HG03025 (cell line): ENCODE measurements around the gene SVIP.

Experiments
- ATAC-seq: cut with Tn5 transposase; IDR thresholded peaks from one replicate; pipeline ENCODE4 v1.9.1; 2021; ENCODE audit warnings: mild to moderate bottlenecking, moderate library complexity; ENCODE audit not compliant: unreplicated experiment, low FRiP score

The SVIP gene

DNA sequence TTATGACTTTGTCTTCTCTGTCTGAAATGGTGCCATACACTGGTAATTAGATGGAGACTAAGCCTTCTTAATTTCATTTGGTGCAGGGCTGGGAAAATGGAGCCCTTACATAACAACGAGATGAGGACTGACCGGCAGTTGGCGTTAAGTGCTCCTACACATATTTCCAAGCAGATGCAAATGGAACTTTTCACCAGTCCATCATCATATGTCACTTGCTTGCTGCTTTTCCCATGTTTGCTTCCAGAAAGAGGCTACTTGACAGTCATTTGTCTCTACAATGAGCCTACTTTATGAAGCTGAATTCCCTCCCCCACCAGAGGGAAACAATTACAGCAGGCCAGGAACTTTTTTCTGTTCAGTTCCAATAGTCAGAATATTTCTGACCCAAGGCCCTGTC, 32.6 kb downstream of the SVIP start:
- no peak for ATAC-seq

DNA sequence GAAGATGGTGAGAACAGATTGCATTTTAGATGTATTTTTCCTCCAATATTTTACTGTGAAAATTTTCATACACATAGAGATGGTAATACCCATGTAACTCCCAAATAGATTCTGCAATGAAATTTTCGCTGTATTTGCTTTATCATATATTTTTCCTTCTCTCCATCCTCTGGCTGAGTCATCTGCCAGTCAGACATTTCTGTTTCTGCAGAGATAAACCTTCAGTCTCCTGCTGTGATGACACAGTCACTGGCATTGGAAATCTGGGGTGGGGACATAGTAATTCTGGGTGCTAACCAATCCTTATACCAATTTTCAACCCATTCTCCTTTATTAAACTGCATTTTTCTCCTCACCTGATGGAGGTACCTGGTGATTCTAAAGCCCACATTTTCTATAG, 33.7 kb downstream of the SVIP start:
- ATAC-seq, result no peak

DNA sequence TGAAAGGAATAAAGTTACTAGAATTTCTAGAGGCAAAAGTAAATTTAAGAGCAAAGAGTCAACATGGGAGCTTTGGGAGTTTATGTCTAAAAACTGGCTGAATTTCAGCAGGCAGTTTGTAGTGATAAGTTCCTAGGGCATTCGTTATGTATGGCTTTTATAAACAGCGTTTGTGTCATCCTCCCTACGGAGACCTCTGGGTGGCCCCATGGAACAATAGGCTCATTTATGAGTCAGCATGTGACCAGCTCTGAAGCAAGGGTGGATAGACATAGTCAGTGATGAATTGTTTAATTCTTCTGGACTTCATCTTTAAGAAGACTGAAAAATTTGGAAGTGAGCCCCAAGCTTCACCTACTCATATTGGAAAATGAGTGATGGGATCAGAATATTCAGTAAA, 37.1 kb downstream of the SVIP start:
- no peak for ATAC-seq

DNA sequence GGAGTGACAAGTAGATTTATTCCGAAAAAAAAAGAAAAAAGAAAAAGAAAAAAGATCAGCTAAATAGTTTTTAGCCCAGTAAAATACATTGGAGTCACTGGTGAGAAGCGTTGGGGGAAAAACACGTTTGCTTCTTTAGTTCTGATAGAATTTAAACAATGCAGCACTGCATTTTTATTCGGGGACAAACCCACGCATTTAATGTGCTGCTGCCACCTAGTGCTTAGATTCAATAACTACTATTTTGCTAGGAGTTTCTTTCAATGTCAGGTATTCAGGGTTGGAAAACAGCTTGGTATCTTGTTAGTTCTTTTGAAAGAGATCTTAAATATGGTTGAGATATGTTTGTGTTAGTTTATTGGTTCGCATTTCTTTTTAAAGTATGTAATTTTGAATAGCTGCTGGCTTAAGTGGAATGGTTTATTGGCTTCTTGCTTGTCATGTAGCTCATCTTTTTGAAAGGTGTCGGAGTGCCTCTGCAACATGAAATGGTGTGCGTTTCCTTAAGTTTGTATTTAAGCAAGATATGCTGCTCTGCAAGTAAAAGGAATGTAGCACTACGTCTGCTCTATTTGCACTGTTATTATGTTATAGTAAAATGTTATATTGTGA, 41.9 kb downstream of the SVIP start:
- no peak for ATAC-seq

DNA sequence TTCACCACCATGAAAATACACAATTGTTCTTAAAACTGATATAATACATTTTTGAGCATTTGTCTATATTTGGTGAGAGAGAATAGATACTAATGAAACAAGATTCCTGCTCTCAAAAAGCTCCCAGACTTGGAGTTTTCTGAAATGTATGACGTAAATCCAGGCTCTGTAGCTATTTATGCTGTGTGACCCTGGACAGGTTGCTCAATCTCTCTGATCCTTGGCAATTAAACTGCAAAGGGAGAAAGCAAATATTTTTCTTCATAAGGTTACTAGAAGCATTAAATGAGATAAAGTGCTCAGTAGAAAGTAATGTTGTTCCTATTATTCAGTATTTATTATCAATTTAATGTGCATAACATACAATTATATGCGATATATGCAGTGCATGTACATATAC, 42.5 kb downstream of the SVIP start:
- ATAC-seq, result no peak

DNA sequence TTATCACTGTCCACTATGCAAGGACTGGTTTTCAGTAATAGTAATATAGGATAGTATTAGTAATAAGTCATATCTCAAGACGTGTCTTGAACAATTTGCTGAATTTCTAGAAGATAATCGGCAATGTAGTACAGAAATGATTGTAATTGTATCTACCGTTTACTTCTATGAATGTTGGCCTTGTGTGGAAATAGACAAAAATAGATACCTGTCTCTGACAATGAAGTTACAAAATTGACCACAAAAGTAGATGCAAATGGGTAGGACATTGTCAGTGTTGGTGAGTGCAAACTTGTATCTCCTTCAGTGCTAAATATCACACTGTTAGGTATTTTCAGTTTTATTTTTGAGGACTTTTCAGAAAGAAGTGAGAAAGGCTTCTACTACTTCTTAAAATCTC, 43.1 kb downstream of the SVIP start:
- peak; percentile 98 for ATAC-seq

DNA sequence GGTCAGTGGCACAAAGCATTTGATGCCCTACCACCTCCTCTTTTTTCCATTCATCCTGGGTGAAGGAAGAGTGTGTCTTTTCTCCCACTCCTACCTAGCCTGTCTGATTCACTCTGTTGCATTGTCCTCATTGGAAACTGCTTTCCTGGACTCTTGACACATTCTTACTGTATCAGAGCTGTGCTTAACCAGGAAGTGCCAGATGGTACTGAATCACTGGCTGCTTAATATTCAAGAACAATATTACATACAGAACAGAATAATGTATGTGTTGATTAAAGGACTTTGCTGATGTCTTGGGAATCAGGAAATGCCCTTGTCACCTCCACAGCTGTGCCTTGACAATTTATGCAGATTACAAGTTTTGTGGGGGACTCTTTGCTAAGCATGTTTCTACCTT, 44.4 kb downstream of the SVIP start:
- ATAC-seq, result no peak

DNA sequence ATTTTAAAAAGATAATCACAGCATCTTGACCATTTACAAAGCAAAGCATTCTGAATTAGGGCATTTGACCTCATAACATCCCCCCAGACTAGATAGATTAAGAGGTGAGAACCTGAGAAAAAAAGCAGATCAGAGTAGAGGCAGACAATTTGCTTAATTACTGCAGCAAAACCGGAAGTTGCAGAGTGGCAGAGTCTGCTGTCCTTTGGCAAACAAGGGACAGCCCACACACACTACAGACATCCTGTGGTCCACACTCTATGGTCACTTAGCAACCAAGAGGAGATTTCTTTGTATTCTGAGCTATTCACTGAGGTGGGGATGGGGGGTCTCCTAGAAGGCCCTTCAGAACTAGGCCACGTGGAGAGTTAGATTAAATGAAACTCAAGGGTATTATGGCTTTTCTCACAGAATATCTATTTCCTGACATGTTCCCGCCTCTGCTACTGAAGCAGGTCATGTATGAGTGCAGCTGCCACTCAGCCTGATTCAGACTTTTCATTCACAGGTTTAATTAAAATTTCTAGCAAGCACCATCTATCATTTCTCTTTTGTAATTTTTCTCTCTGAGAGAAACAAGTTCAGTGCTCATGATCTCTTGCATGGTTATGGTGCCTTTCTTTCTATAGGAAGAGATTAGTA, 48.5 kb downstream of the SVIP start:
- peak; percentile 91 for ATAC-seq

DNA sequence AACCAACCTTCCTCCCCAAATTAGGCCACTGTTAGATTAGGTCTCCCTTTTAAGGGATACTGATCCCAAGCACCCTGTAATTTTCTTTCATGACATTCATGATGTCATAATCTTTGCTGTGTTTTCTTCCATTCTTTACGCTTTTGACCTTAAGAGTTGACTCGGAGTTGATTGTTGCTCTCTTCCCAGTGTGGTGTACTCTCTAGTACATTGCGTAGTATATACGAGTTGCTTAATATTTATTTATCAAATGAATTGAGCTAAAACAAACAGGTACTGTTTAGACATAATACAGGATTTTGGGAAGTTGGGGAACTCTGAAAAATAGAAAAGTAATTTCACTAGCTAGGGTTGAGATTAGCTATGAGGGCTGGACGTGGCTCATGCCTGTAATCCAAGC, 49.8 kb downstream of the SVIP start:
- no peak for ATAC-seq

DNA sequence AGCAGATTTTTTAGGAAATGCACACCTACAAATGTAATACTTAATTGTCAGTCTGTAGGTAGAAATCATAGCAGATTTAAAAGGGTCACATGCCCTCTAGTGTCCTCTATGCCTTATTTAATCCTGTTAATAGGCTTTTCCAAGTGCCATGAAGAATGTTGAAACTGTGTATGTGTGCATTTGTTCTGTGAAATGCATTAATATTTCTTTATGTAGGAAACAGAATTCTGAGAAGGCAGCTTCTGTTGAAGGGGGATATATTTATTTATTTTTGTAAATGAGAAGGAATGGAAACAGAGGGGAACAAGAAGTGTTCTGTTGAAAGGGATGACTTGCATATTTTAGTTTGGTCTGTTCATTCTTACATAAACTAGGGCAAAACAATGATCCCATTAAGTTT, 51.0 kb downstream of the SVIP start:
- ATAC-seq, result no peak

DNA sequence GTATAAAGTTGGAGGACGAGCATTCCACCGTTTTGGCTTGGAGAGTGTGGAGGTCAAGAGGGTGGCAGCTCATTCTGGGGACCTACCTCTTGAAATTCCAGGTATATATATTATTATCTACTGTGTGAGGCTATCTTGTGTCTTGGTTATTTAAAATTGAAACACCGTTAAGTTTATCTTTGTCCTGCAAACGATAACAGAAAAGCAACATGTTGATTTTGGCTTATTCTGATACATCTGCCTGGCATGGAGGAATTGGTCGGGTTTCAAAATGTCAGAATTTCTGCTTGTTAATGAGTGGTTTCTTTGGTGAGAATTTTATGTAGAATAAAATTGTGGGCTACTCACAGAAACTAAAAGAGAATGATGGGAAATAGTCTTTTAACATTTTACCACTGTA, 54.4 kb downstream of the SVIP start:
- ATAC-seq, result peak; percentile 9

DNA sequence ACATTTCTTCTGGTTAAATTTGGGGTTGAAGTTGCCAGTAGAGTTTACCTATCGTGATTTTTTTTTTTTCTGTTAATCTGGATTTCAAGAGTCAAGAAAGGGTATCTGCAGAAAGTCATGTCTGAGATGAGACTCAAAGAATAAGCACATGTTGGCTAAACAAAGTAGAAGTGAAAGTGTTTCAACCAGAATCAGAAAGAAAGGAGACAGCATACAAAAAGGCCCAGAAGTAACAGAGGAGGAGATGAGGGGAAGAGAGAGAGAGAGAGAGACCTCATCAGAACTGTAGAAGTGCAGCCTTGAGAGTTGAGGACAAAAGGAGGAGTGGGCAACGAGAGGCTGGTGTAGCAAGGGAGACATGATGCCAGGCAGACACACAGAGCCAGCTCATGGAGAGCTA, 54.9 kb downstream of the SVIP start:
- ATAC-seq, result peak; percentile 71

DNA sequence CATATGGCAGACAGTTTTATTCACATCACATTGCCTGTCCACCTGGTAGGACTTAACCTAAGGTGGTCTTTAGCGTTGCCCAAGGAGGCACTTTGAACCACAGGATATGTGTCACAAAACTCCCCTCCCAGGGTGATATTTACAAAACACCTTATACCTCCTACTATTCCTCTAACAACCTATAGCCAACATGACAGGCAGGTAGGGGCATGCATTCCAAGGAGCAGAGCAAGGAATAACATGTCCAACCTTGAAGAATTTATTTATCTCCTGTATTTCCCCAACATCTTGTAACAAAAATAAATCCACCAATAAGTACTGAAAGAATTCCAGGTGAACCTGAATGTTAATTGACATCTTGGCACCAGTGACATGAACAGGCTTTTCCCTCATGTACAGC, 60.5 kb downstream of the SVIP start:
- ATAC-seq, result no peak
